ENCODE data around the gene CFHR1.

- TF ChIP-seq EZH2 (IDR thresholded peaks at IDR 0.05; ENCODE audit: insufficient read depth, poor library complexity, severe bottlenecking) (no peak), EZH2phosphoT487 (IDR thresholded peaks at IDR 0.05; ENCODE audit: insufficient read depth, low read depth) (no peak)
Observed at GRCh38 chr1:196808529-196809235, 10.8 kb upstream of the CFHR1 start.

Measured in GM23248 (cell line).